ENCODE measurements around the gene PAGE4. TPM values are rescaled to one million over a fixed set of nuclear protein-coding genes. Genes with fewer than 3 reads are reported as not detected.

PAGE4 gene
- total and polyA plus RNA-seq, 9 of the 15 experiments (the other 6 are each of a cell fraction or from before 2014, with no cell fraction given) = 0.99 to 8.0 (median 3.9) TPM

Other genes with a start within 250 kb of the PAGE4 start
- gene GAGE12H, start 249.4 kb upstream of the PAGE4 start, total RNA-seq (2014; rRNA removed) = not detected in 2 replicates
- gene GAGE12H, start 249.4 kb upstream of the PAGE4 start, total RNA-seq (2014; rRNA removed; fragmentation: Illumina TruSeq; extraction: Trizol) = not detected in 2 replicates
- gene GAGE12H, start 249.4 kb upstream of the PAGE4 start, total RNA-seq (2015; rRNA removed; fragmentation: Illumina TruSeq; extraction: Trizol) = not detected in 2 replicates
- gene GAGE12H, start 249.4 kb upstream of the PAGE4 start, total RNA-seq (2021) = not detected in 2 replicates
- not detected in 2 replicates for gene GAGE12H, start 249.4 kb upstream of the PAGE4 start, polyA plus RNA-seq (2011; rRNA removed)
- gene GAGE12H, start 249.4 kb upstream of the PAGE4 start, polyA plus RNA-seq (2014; fragmentation: Illumina TruSeq; extraction: Trizol) = not detected in 2 replicates
- gene GAGE12H, start 249.4 kb upstream of the PAGE4 start, polyA plus RNA-seq (2014; fragmentation: Nextera tagmentation; extraction: Ambion mirVana) = under 1 TPM in 1 of 2 experiments, not detected in 1; 0.21 TPM
- gene GAGE12H, start 249.4 kb upstream of the PAGE4 start, polyA plus RNA-seq (2014; rRNA removed) = not detected in 2 replicates
- 23.7 and 90.7 TPM in 2 replicates for gene GAGE2A, start 239.8 kb upstream of the PAGE4 start, total RNA-seq (2014; rRNA removed)
- 81.1 and 105 TPM in 2 replicates for gene GAGE2A, start 239.8 kb upstream of the PAGE4 start, total RNA-seq (2014; rRNA removed; fragmentation: Illumina TruSeq; extraction: Trizol)
- gene GAGE2A, start 239.8 kb upstream of the PAGE4 start, total RNA-seq (2015; rRNA removed; fragmentation: Illumina TruSeq; extraction: Trizol) = 68.2 and 72.4 TPM in 2 replicates
- 583 and 588 TPM in 2 replicates for gene GAGE2A, start 239.8 kb upstream of the PAGE4 start, total RNA-seq (2021)
- 36.1 and 85.8 TPM in 2 replicates for gene GAGE2A, start 239.8 kb upstream of the PAGE4 start, polyA plus RNA-seq (2011; rRNA removed)
- 32.4 and 37.7 TPM in 2 replicates for gene GAGE2A, start 239.8 kb upstream of the PAGE4 start, polyA plus RNA-seq (2014; fragmentation: Illumina TruSeq; extraction: Trizol)
- 10 to 100 TPM; 84.6 to 84.9 TPM for gene GAGE2A, start 239.8 kb upstream of the PAGE4 start, polyA plus RNA-seq (2014; fragmentation: Nextera tagmentation; extraction: Ambion mirVana)
- 2.7 and 6.0 TPM in 2 replicates for gene GAGE2A, start 239.8 kb upstream of the PAGE4 start, polyA plus RNA-seq (2014; rRNA removed)
- gene GAGE1, start 230.3 kb upstream of the PAGE4 start, total RNA-seq (2014; rRNA removed) = 493 and 621 TPM in 2 replicates
- 357 and 472 TPM in 2 replicates for gene GAGE1, start 230.3 kb upstream of the PAGE4 start, total RNA-seq (2014; rRNA removed; fragmentation: Illumina TruSeq; extraction: Trizol)
- gene GAGE1, start 230.3 kb upstream of the PAGE4 start, total RNA-seq (2015; rRNA removed; fragmentation: Illumina TruSeq; extraction: Trizol) = 426 and 437 TPM in 2 replicates
- 608 and 670 TPM in 2 replicates for gene GAGE1, start 230.3 kb upstream of the PAGE4 start, total RNA-seq (2021)
- 156 and 342 TPM in 2 replicates for gene GAGE1, start 230.3 kb upstream of the PAGE4 start, polyA plus RNA-seq (2011; rRNA removed)
- gene GAGE1, start 230.3 kb upstream of the PAGE4 start, polyA plus RNA-seq (2014; fragmentation: Illumina TruSeq; extraction: Trizol) = 204 and 215 TPM in 2 replicates
- gene GAGE1, start 230.3 kb upstream of the PAGE4 start, polyA plus RNA-seq (2014; fragmentation: Nextera tagmentation; extraction: Ambion mirVana) = 1,000 to 10,000 TPM; 1,581 to 1,651 TPM
- gene GAGE1, start 230.3 kb upstream of the PAGE4 start, polyA plus RNA-seq (2014; rRNA removed) = 356 and 549 TPM in 2 replicates
- gene PAGE1, start 133.3 kb upstream of the PAGE4 start, total RNA-seq (2014; rRNA removed) = 113 and 151 TPM in 2 replicates
- 109 and 123 TPM in 2 replicates for gene PAGE1, start 133.3 kb upstream of the PAGE4 start, total RNA-seq (2014; rRNA removed; fragmentation: Illumina TruSeq; extraction: Trizol)
- gene PAGE1, start 133.3 kb upstream of the PAGE4 start, total RNA-seq (2015; rRNA removed; fragmentation: Illumina TruSeq; extraction: Trizol) = 67.6 and 69.8 TPM in 2 replicates
- 77.5 and 80.2 TPM in 2 replicates for gene PAGE1, start 133.3 kb upstream of the PAGE4 start, total RNA-seq (2021)
- gene PAGE1, start 133.3 kb upstream of the PAGE4 start, polyA plus RNA-seq (2011; rRNA removed) = 9.0 and 43.5 TPM in 2 replicates
- 90.7 and 104 TPM in 2 replicates for gene PAGE1, start 133.3 kb upstream of the PAGE4 start, polyA plus RNA-seq (2014; fragmentation: Illumina TruSeq; extraction: Trizol)
- 100 to 1,000 TPM; 499 to 520 TPM for gene PAGE1, start 133.3 kb upstream of the PAGE4 start, polyA plus RNA-seq (2014; fragmentation: Nextera tagmentation; extraction: Ambion mirVana)
- gene PAGE1, start 133.3 kb upstream of the PAGE4 start, polyA plus RNA-seq (2014; rRNA removed) = 136 and 157 TPM in 2 replicates
- gene USP27X, start 50.2 kb downstream of the PAGE4 start, total RNA-seq (2014; rRNA removed) = 0.82 and 1.8 TPM in 2 replicates
- gene USP27X, start 50.2 kb downstream of the PAGE4 start, total RNA-seq (2014; rRNA removed; fragmentation: Illumina TruSeq; extraction: Trizol) = 1.6 and 2.1 TPM in 2 replicates
- gene USP27X, start 50.2 kb downstream of the PAGE4 start, total RNA-seq (2015; rRNA removed; fragmentation: Illumina TruSeq; extraction: Trizol) = 1.3 and 1.7 TPM in 2 replicates
- gene USP27X, start 50.2 kb downstream of the PAGE4 start, total RNA-seq (2021) = 1.9 and 2.7 TPM in 2 replicates
- gene USP27X, start 50.2 kb downstream of the PAGE4 start, polyA plus RNA-seq (2011; rRNA removed) = 2.3 and 4.7 TPM in 2 replicates
- 3.8 and 4.0 TPM in 2 replicates for gene USP27X, start 50.2 kb downstream of the PAGE4 start, polyA plus RNA-seq (2014; fragmentation: Illumina TruSeq; extraction: Trizol)
- under 1 TPM; 0.15 TPM for gene USP27X, start 50.2 kb downstream of the PAGE4 start, polyA plus RNA-seq (2014; fragmentation: Nextera tagmentation; extraction: Ambion mirVana)
- 1.2 and 2.1 TPM in 2 replicates for gene USP27X, start 50.2 kb downstream of the PAGE4 start, polyA plus RNA-seq (2014; rRNA removed)
- 4.6 and 4.8 TPM in 2 replicates for gene CLCN5, start 93.3 kb downstream of the PAGE4 start, total RNA-seq (2014; rRNA removed)
- gene CLCN5, start 93.3 kb downstream of the PAGE4 start, total RNA-seq (2014; rRNA removed; fragmentation: Illumina TruSeq; extraction: Trizol) = 9.5 TPM in 2 replicates
- gene CLCN5, start 93.3 kb downstream of the PAGE4 start, total RNA-seq (2015; rRNA removed; fragmentation: Illumina TruSeq; extraction: Trizol) = 10.1 and 11.8 TPM in 2 replicates
- gene CLCN5, start 93.3 kb downstream of the PAGE4 start, total RNA-seq (2021) = 8.6 and 9.7 TPM in 2 replicates
- gene CLCN5, start 93.3 kb downstream of the PAGE4 start, polyA plus RNA-seq (2011; rRNA removed) = 5.1 and 7.4 TPM in 2 replicates
- gene CLCN5, start 93.3 kb downstream of the PAGE4 start, polyA plus RNA-seq (2014; fragmentation: Illumina TruSeq; extraction: Trizol) = 7.1 and 7.2 TPM in 2 replicates
- gene CLCN5, start 93.3 kb downstream of the PAGE4 start, polyA plus RNA-seq (2014; fragmentation: Nextera tagmentation; extraction: Ambion mirVana) = 1 to 10 TPM in 1 of 2 experiments, under 1 TPM in 1; 0.94 to 1.6 TPM
- 4.6 and 4.8 TPM in 2 replicates for gene CLCN5, start 93.3 kb downstream of the PAGE4 start, polyA plus RNA-seq (2014; rRNA removed)